ENCODE measurements around the gene RNF148. TPM values are rescaled to one million over a fixed set of nuclear protein-coding genes. Genes with fewer than 3 reads are reported as not detected.

Gene RNF148
- total and polyA plus RNA-seq, 2 experiments from 2014 or later, result 2.2 TPM; not detected in 1

GRCh38 chr7:122672536-122672935 is 30.2 kb downstream of the RNF148 start:
- no peaks in the 10 kb centered on the region for H3K27me3 ChIP-seq (ENCODE audit: insufficient read depth)
- no peaks in the 10 kb centered on the region for H4K20me1 ChIP-seq (replicated peaks; ENCODE audit: insufficient read depth)
- no peaks in the 10 kb centered on the region for H3K79me2 ChIP-seq (replicated peaks; ENCODE audit: insufficient read depth)
- Mint-ChIP-seq H3K9me3 (peaks cover 8% of the 10 kb centered on the region; the same call in 2 of the 3 replicates), H3K4me1 (peaks cover 36% of the 10 kb centered on the region), H3K4me3 (no peak overlapping the region), H3K36me3 (ENCODE audit: low read depth) (peaks cover 33% of the 10 kb centered on the region), H3K27ac (no peak overlapping the region), H3K27me3 (ENCODE audit: insufficient read depth, low read depth, poor library complexity) (peaks cover 3% of the 10 kb centered on the region)
- H3F3A ChIP-seq (replicated peaks; ENCODE audit: low read depth), result no peaks in the 10 kb centered on the region
- no peak overlapping the region for H3K27ac ChIP-seq (ENCODE audit: low read depth)
- H3K9me2 ChIP-seq (ENCODE audit: insufficient read depth), result peaks cover 20% of the 10 kb centered on the region
- no peaks in the 10 kb centered on the region for H3K36me3 ChIP-seq (ENCODE audit: insufficient read depth)
- no peak for ATAC-seq
- DNase-seq (ENCODE audit: low spot score), result no peak
- no peak overlapping the region for H3K4me3 ChIP-seq
- TF ChIP-seq ETS1 (IDR thresholded peaks at IDR 0.05) (no peak), ZNF462 (CRISPR knock-in tag; IDR thresholded peaks at IDR 0.05) (no peak), NANOG (IDR thresholded peaks at IDR 0.05; ENCODE audit: borderline replicate concordance) (no peak), ZNF331 (CRISPR knock-in tag; IDR thresholded peaks at IDR 0.05; ENCODE audit: low read depth) (no peak), EZH2 (IDR thresholded peaks at IDR 0.05; ENCODE audit: low read depth, unreplicated experiment) (no peak), POLR2AphosphoS5 (IDR thresholded peaks at IDR 0.05; ENCODE audit: low read depth) (no peak), ZNF114 (CRISPR knock-in tag; IDR thresholded peaks at IDR 0.05) (no peak), EZH2phosphoT487 (IDR thresholded peaks at IDR 0.05; ENCODE audit: unreplicated experiment) (no peak), JUNB (IDR thresholded peaks at IDR 0.05; ENCODE audit: unreplicated experiment) (no peak), CREB1 (CRISPR knock-in tag; IDR thresholded peaks at IDR 0.05; ENCODE audit: low read depth) (no peak), STAT1 (IDR thresholded peaks at IDR 0.05; ENCODE audit: unreplicated experiment) (no peak)
- TF ChIP-seq, protein P1, sequence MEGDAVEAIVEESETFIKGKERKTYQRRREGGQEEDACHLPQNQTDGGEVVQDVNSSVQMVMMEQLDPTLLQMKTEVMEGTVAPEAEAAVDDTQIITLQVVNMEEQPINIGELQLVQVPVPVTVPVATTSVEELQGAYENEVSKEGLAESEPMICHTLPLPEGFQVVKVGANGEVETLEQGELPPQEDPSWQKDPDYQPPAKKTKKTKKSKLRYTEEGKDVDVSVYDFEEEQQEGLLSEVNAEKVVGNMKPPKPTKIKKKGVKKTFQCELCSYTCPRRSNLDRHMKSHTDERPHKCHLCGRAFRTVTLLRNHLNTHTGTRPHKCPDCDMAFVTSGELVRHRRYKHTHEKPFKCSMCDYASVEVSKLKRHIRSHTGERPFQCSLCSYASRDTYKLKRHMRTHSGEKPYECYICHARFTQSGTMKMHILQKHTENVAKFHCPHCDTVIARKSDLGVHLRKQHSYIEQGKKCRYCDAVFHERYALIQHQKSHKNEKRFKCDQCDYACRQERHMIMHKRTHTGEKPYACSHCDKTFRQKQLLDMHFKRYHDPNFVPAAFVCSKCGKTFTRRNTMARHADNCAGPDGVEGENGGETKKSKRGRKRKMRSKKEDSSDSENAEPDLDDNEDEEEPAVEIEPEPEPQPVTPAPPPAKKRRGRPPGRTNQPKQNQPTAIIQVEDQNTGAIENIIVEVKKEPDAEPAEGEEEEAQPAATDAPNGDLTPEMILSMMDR (conservative IDR thresholded peaks at IDR 0.05; ENCODE audit: low read depth in 2 of 2), result no peak
- TF ChIP-seq, protein P2, sequence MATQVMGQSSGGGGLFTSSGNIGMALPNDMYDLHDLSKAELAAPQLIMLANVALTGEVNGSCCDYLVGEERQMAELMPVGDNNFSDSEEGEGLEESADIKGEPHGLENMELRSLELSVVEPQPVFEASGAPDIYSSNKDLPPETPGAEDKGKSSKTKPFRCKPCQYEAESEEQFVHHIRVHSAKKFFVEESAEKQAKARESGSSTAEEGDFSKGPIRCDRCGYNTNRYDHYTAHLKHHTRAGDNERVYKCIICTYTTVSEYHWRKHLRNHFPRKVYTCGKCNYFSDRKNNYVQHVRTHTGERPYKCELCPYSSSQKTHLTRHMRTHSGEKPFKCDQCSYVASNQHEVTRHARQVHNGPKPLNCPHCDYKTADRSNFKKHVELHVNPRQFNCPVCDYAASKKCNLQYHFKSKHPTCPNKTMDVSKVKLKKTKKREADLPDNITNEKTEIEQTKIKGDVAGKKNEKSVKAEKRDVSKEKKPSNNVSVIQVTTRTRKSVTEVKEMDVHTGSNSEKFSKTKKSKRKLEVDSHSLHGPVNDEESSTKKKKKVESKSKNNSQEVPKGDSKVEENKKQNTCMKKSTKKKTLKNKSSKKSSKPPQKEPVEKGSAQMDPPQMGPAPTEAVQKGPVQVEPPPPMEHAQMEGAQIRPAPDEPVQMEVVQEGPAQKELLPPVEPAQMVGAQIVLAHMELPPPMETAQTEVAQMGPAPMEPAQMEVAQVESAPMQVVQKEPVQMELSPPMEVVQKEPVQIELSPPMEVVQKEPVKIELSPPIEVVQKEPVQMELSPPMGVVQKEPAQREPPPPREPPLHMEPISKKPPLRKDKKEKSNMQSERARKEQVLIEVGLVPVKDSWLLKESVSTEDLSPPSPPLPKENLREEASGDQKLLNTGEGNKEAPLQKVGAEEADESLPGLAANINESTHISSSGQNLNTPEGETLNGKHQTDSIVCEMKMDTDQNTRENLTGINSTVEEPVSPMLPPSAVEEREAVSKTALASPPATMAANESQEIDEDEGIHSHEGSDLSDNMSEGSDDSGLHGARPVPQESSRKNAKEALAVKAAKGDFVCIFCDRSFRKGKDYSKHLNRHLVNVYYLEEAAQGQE (IDR thresholded peaks at IDR 0.05; ENCODE audit: unreplicated experiment), result no peak
- no peak overlapping the region for H2AFZ ChIP-seq
- peaks cover 22% of the 10 kb centered on the region for H3K4me1 ChIP-seq (ENCODE audit: insufficient read depth)
- H3K4me2 ChIP-seq, result no peak overlapping the region
